Astrocyte of the cerebellum (primary cell): ENCODE results near the gene SLC30A10.
"Not testable (repeated sequence)": the region's sequence is repeated elsewhere in the genome, so short reads cannot be mapped to it uniquely, and the experiment has no call there.

Source experiments
- DNase-seq: peaks from one replicate; pipeline ENCODE4 v3.0.0-alpha.2; 2011; ENCODE audit warnings: low read depth
- H3K4me3 ChIP-seq: 2 replicates; pipeline ENCODE4 v1.5.1; 2011; ENCODE audit warnings: mild to moderate bottlenecking, low read depth, low read length, moderate library complexity
- CTCF ChIP-seq: IDR thresholded peaks from 2 replicates; pipeline ENCODE4 v1.5.1; 2012; ENCODE audit warnings: low read length, low read depth, moderate library complexity, mild to moderate bottlenecking; ENCODE audit errors: missing control alignments
- in situ Hi-C: cut with HindIII; loops from 2 replicates; pipeline ENCODE4 v1.10.0; 2017; ENCODE audit warnings: low sequenced_read_pairs

Gene SLC30A10

DNA sequence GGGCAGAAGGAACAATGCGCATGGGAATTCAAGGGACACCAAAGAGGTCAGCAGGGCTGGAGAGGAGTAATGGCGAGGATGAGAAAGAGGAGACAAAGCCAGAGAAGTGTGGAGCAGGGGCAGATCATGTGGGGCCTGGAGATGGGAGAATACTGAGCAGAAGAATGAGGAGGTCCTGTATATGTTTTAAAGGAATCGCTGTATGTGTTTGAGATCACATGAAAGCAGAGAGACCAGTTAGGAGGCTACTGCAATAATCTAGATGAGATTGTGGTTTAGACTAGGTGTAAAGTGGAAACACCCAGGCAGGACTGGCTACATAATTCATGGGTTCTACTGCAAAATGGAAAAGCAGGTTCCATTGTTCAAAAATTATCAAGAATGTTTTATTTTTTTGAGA lies 33.3 kb upstream of the SLC30A10 start:
- no peak for TF ChIP-seq CTCF
- in situ Hi-C loops = no loop called here

DNA sequence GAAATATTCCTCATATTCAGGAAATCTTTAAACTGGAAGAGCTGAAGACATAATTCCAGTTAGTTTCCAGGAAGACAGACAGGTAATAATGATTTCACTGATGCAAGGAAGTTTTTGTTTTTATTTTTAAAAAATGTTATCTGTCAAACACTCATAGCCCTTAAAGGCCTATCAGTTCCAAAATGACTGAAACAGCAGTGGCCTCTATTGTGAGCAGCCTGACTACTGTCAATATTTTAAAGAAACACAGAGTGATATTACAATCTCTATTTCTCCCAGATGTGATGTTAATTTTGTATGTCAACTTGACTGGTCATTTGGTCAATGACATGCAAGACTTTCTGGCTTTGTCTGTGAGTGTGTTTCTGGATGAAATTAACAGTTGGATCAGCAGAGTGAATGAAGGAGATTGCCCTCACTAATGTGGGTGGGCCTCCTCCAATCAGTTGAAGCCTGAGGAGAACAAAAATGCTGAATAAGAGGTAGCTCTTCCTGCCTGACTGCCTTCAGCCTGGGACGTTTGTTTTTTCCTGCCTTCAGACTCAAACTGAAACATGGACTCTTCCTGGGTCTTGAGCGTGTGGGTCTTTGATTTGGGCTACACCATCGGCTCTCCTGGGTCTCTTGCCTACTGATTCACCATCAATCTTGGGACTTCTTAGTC lies 31.3 kb upstream of the SLC30A10 start:
- no peak overlapping the region for H3K4me3 ChIP-seq
- DNase-seq = no peak
- TF ChIP-seq CTCF = no peak
- in situ Hi-C loops = no loop called here

More for the DNA sequence above, 33.3 kb upstream of the SLC30A10 start:
- no peak for DNase-seq
- no peak overlapping the region for H3K4me3 ChIP-seq

DNA sequence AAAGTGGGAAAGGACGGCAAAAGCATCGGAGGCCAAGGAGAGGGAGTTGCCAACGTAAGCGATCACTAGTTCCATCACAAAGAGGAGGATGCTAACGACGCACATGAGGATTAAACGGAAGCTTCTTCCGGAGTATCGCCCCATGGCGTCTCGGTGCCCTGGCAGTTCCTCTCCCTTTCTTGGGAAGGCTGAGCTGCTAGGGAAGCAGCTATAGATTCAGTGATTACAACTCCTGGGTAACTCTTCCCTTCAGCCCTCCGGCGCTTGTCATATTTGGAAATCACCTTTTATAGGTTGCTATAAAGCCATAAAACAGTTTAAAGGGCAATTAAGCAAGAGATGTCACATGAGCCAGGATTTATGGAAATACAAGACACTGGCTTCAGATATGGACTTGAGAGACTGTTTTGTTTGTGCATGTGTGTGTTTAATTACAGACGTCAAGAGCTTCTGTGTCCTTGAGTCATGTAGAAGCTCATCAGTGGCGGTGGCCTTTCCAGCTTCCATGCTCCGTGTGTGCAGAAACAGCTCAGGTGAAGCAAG lies 30.6 kb upstream of the SLC30A10 start:
- DNase-seq = no peak
- TF ChIP-seq CTCF = no peak

DNA sequence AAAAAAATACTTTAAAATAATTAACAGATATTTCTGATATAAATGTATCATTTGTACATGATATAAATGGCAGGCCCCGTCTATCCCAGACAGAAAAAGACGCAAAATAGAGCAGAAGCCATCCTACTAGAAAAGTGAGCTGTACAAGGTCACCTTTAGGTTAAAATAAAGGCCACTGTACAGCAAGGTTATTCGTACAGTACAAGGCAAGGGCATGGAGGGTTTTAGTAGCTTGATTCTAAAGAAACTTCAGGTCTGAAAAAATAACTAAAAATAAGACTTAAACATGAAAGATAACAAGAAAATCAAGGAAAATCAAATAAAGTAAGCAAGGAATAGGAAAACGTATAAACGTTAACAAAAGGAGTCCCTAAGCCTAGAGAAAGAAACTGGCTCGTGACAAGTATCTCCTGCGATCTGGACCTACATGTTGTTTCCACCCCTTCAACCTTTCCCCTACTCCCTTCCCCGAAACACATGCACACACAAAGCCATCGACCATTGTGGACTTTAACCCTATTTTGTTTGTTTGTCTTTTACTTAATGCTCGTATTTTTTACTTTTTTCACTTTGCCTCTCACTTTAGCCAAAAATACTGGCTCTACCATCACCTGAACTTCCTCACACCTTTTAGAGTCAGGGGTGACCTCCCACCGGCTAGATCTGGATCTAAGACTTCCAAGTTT lies 26.5 kb upstream of the SLC30A10 start:
- H3K4me3 ChIP-seq = no peak overlapping the region
- in situ Hi-C loops = no loop called here
- no peak for DNase-seq
- TF ChIP-seq CTCF = no peak

More for the DNA sequence above, 30.6 kb upstream of the SLC30A10 start:
- in situ Hi-C loops = no loop called here
- no peak overlapping the region for H3K4me3 ChIP-seq

GRCh38 chr1:219954052-219954451 lies 25.7 kb upstream of the SLC30A10 start:
- in situ Hi-C loops = no loop called here
- DNase-seq = no peak
- no peak overlapping the region for H3K4me3 ChIP-seq
- TF ChIP-seq CTCF = no peak

DNA sequence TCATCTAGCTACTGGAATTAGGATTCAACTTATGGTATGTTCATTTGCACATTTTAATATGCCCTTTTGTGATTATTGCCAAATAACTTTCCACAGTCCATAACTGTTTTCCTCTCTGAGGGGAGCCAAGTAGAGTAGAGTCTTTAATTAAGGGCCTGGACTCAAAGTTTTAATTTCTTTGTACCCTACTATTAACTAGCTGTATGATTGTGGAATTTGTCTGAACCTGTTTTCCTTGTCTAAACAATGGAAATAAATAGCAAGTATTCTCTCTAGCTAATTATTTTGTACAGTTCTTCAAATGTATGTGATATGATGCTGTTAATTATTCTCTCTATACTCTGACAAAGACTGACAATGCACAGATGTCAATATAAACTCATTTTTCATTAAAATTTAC lies 24.0 kb upstream of the SLC30A10 start:
- no peak for DNase-seq
- H3K4me3 ChIP-seq = no peak overlapping the region
- TF ChIP-seq CTCF = no peak
- in situ Hi-C loops = no loop called here

DNA sequence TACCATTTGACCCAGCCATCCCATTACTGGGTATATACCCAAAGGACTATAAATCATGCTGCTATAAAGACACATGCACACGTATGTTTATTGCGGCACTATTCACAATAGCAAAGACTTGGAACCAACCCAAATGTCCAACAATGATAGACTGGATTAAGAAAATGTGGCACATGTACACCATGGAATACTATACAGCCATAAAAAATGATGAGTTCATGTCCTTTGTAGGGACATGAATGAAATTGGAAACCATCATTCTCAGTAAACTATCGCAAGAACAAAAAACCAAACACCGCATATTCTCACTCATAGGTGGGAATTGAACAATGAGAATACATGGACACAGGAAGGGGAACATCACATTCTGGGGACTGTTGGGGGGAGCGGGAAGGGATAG lies 20.9 kb upstream of the SLC30A10 start:
- DNase-seq, in situ Hi-C loops: not testable (repeated sequence)

GRCh38 chr1:219948766-219949165 lies 20.4 kb upstream of the SLC30A10 start:
- H3K4me3 ChIP-seq, in situ Hi-C loops, DNase-seq: not testable (repeated sequence)

More for the DNA sequence above, 20.9 kb upstream of the SLC30A10 start:
- not testable (repeated sequence) for H3K4me3 ChIP-seq
